ENCODE data around the gene ZFP30.

GRCh38 chr19:37594304-37594981, 60.8 kb downstream of the ZFP30 start, which contains the start of the genes ZNF540 and ZNF571:
- TF ChIP-seq YY1 (IDR thresholded peaks at IDR 0.05; ENCODE audit: insufficient read depth, insufficient read length), result no peak
- no peak for TF ChIP-seq ZNF274 (IDR thresholded peaks at IDR 0.05; ENCODE audit: low read depth, low read length)
- TF ChIP-seq SUZ12 (IDR thresholded peaks at IDR 0.05; ENCODE audit: extremely low read depth, insufficient read depth, insufficient read length), result no peak
